DMS79 treated with DMSO at 0.1 percent for 48 hours (cell line): ENCODE results near the gene SIRT2.
"Not testable (repeated sequence)": the region's sequence is repeated elsewhere in the genome, so short reads cannot be mapped to it uniquely, and the experiment has no call there.

Experiments
- DNase-seq: peaks from one replicate; lab custom pipeline; 2025; lab: John Stamatoyannopoulos, UW

The SIRT2 gene

DNA sequence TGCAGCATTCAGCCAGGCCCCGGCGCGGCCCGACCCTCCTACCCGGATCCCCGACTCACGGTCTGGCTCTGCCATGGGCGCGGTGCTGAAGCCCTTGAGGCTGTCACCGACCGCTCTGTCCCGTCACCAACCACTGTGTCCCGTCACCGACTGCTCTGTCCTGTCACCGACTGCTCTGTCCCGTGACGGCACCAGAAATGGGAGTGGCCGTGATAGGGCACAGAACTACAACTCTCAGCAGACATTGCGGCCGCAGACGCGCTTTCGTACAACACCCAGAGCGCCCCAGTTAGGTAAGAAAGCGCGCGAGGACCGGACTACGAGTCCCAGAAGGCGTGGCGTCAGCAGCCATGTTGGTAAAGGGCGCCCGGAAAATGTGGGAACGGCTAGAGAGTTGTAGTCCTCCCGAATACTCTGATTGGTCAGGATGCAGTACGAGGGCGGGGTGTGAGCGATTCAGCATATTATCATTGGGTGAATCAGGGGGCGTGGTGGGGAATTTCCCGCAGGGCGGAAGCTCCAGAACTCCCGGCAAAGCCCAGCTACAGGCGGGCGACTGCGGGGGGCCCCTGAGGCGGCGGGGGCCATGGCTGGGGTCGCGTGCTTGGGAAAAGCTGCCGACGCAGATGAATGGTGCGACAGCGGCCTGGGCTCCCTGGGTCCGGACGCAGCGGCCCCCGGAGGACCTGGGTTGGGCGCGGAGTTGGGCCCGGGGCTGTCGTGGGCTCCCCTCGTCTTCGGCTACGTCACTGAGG is at the start of gene SIRT2, which contains the start of gene NFKBIB:
TSS of gene SIRT2 (minus strand) at position 172 of the 755 bp plus-strand sequence. CDS start at position 75, 97 bp downstream.
TSS of gene NFKBIB (plus strand) at position 523 of the 755 bp plus-strand sequence. CDS start at position 587, 64 bp downstream.
- DNase-seq = peak; percentile 99

DNA sequence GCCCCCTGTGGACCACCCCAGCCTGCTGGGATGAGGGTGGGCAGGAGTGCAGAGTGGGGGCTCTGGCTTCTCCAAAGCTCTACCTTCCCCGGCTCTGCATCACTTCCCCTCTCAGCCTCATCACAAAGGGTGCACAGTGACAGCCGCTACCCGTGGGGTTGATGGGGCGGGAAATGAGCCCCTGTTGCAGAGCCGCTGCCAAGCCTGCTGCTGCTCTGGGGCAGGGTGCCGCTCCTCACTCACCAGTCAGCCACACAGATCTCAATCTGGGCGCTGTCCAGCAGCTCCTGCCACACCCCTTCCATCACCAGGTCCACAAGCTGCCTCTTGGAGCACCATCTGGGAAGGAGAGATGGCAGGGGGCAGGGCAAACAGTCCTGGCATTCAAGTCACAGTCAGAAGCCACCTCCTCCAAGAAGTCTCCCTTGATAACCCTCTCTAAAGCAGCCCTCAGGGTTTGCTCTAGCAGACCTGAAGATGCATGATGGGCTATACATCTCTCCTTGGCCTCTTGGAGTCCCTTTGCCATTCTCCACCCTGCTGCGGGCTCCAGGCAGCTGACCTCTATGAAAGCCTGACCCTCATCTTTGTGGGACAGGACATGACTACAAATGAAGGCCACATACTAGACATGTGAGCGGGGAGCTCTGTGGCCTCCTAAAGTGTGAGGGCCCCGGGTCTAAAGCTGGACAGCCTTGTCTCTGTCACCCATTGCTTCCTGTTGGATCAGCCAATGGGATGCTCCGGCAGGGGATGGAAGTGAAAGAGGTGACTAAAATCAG is 47.0 kb upstream of the SIRT2 start:
- no peak for DNase-seq

GRCh38 chr19:38945562-38946228 is 46.3 kb upstream of the SIRT2 start:
- no peak for DNase-seq

DNA sequence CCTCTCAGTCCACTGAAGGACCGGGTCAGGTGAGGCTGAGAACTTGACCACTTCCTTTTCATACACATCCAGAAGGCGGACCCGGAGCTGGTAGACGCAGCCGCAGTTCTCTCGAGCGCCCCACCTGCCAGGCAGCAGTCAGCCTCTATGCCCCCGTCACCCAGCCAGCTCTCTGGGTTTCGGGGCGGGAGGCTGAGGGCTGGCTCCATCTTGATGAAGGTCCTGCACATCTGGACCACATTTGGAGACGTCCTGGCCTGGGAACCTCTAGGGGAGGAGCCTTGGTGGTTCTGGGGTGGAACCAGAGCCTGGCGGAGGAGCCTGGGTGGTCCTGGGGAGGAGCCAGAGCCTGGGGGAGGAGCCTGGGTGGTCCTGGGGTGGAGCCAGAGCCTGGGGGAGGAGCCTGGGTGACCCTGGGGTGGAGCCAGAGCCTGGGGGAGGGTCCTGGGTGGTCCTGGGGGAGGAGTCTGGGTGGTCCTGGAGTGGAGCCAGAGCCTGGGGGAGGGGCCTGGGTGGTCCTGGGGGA is 45.6 kb upstream of the SIRT2 start:
- peak; percentile 40 for DNase-seq

DNA sequence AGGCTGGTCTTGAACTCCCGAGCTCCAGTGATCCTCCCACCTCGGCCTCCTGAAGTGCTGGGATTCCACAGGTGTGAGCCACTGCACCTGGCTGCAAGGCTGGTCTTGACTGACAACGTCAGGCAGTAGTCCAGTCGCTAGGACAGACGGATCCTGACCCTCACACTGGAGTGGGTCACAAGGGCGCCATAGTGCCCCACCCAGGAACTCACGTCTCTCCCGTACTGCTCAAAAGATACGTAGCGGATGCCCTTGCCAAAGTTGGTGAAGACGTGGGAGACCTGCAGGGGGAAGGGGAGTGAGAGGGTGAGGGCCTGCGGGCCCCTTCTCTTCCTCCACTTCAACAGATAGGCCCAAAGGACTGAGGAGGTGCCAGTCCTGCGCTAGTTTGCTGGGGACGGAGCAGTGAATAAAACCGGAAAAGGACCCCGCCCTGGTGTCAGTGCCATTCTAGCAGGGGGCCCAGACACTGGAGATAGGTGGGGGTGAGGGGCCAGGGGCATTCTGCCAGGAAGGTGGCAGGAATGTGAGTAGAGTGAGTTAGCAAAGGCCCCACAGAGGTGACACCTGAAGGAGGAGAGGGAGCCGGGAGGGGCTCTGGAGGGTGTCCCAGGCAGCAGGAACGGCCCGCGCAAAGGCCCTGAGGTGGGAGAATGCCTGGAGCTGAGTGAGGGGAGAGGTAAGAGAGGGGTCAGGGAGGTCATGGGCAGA is 43.2 kb upstream of the SIRT2 start:
- no peak for DNase-seq

GRCh38 chr19:38941979-38942378 is 42.6 kb upstream of the SIRT2 start:
- DNase-seq = no peak

DNA sequence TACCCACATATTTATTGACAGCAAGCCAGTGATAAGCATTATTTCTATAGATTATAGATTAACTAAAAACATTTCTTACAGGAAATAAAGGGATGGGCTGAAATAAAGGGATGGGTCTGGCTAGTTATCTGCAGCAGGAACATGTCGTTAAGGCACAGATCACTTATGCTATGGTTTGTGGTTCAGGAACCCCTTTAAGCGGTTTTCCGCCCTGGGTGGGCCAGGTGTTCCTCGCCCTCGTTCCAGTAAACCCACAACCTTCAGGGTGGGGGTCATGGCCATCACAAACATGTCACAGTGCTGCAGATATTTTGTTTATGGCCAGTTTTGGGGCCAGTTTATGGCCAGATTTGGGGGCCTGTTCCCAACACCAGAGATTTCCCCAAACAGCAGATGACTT is 42.0 kb upstream of the SIRT2 start:
- not testable (repeated sequence) for DNase-seq

- DNase-seq = no peak
These were observed 40.5 kb upstream of the SIRT2 start for GRCh38 chr19:38939957-38940356.

- no peak for DNase-seq
These were observed 34.1 kb upstream of the SIRT2 start for GRCh38 chr19:38933544-38933943.

DNA sequence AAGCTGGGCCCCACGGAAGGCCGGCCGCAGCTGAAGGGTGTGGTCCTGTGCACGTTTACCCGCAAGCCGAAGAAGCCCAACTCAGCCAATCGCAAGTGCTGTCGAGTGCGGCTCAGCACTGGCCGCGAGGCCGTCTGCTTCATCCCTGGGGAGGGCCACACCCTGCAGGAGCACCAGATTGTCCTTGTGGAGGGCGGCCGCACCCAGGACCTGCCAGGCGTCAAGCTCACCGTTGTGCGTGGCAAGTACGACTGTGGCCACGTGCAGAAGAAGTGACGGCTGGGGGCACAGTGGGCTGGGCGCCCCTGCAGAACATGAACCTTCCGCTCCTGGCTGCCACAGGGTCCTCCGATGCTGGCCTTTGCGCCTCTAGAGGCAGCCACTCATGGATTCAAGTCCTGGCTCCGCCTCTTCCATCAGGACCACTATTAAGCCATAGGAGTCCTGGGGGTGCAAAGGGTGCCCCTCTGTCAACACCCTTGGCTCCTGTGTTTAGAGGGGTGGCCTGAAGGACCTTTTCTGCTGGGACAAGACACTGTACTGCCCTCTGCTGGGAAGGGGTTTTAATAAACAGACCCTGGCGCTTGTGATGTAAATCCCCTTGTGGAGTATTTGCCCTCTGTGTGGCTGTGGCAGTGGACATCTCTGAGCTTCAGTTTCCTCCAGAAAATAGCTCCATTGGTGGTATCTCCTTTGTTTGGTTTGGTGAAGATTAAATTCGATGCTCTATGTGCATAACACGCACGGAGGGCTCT is 33.2 kb upstream of the SIRT2 start:
- DNase-seq = no peak

DNA sequence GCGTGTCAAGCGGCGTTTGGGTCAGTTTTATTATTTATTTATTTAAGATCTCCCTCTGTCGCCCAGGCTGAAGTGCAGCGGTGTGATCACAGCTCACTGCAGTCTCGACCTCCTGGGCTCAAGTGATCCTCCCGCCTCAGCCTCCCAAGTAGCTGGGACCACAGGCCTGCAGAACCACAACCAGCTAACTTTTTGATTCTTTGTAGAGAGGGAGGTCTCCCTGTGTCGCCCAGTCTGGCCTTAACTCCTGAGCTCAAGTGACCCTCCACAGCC is 32.0 kb upstream of the SIRT2 start:
- no peak for DNase-seq

DNA sequence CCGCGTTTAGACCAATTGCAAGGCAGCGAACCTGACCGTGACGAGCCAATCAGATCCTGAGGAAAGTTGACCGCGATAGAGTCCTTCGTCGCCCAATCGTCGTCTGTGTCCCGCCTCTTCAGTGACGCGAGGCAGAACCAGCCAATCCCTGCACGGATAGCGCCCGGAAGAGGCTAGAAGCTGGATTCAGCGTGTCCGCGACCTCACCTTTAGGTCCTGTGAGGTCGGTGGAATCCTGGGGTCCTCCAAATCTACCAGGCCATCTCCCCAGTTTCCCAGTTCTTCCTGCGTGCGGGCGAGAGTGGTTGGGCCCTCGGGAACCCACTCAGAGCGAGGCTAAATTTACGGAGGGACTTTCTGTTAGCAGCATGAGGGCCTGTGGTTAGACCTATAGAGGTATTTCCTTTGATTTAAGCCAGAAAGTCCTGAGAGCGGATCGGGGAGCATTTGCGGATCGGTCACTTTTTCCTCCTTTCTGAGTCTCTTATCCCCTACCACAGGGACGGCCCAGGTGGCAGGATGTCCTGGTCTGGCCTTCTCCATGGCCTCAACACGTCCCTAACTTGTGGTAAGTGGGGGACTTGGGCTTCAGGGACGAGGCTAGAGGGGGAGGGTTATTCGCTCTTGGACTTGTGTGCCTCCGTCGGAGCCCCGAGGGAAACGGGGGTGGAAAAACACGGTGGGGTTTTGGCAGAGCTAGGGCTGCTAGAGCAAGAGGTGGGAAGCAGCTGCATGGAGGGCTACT is 31.5 kb upstream of the SIRT2 start, which contains the start of gene MRPS12:
TSS of gene MRPS12 (plus strand) at position 169 of the 745 bp plus-strand sequence. CDS start at position 520, 351 bp downstream.
- peak; percentile 97 for DNase-seq

DNA sequence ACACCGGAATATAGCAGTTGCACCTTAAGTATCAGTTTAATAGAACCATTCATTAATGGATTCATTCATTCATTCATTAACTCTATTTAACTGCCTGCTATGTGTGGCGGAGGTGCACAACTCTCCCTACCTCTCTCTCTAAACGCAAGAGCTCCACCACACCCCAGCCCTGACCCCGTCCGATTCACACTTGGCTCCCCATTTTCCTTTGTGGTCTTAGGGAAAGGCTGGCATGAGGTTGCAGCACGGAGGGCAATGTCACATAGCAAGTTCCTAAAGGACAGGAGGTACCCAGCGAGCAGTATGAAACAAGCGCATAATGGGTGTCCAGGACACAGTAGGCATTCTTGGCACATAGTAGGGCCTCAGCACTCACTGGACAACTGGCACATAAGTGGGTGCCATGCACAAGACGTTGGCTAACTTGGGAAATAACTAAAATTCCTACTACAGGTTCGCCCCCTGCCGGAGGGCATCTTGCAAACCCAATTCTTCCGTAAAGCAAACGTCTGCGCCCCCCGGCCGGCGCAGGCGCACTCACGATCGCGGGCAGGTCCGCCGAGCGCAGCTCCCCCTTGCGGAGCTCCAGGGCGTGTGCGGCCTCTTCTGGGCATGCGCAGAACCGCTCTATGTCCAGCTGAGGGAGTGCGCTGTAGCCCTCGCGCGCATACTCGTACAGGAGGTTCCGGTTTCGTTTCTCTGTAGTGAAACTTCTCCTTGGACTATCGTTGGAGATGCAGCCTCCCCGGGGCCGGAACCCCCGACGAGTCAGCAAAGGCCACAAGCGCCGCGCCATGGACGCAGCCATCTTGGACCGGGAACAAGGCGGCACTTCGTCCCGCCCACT is 30.7 kb upstream of the SIRT2 start, which contains the start of gene SARS2:
TSS of gene SARS2 (minus strand) at position 835 of the 847 bp plus-strand sequence. CDS start at position 808, 27 bp downstream.
- peak; percentile 93 for DNase-seq

DNA sequence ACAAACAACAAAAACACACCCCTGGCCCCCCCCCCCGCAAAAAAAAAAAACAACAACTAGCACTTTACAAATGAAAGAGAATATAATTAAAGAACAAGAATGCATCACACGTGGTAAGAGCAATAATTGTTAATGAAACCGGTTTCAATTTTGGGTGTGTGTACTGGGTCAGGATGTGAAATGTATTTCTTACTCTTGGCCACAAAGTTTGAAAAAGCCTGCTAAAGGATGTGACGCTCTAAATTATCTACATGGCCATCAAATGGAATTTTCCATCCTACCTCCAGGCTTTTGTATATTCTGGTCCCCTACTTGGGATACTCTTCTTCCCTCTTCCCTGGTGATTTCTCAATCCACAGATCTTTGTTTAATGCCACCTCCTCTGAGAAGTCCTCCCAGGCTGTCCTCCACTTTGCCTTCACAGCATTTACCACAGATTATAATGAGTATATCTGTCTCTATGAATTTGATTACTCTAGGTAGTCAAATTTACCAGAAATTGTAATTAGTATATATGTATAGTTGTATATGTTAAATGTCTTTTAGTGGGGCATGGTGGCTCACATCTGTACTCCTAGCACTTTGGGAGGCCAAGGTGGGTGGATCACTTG is 29.1 kb upstream of the SIRT2 start:
- DNase-seq = no peak

- no peak for DNase-seq
These were observed 25.0 kb upstream of the SIRT2 start for GRCh38 chr19:38924388-38924787.

GRCh38 chr19:38922482-38922881 is 23.1 kb upstream of the SIRT2 start:
- no peak for DNase-seq

GRCh38 chr19:38921420-38922274 is 22.2 kb upstream of the SIRT2 start:
- no peak for DNase-seq
